HG03135 (cell line): ENCODE data around the gene TTLL5.

Source experiments
- ATAC-seq: cut with Tn5 transposase; IDR thresholded peaks from one replicate; pipeline ENCODE4 v1.9.1; 2021; ENCODE audit warnings: mild to moderate bottlenecking, moderate library complexity; ENCODE audit not compliant: unreplicated experiment

Gene TTLL5

GRCh38 chr14:75946785-75947184 is 285.7 kb downstream of the TTLL5 start:
- ATAC-seq: no peak

- ATAC-seq: no peak
Measured at GRCh38 chr14:75952489-75952888, 291.4 kb downstream of the TTLL5 start.

- no peak for ATAC-seq
Measured at GRCh38 chr14:75959031-75959430, 298.0 kb downstream of the TTLL5 start.

- ATAC-seq: peak; percentile 85
Measured at GRCh38 chr14:75960231-75960630, 299.2 kb downstream of the TTLL5 start.

GRCh38 chr14:75961662-75962061 is 300.6 kb downstream of the TTLL5 start:
- no peak for ATAC-seq

- no peak for ATAC-seq
Measured at GRCh38 chr14:75967866-75968265, 306.8 kb downstream of the TTLL5 start.

GRCh38 chr14:75968456-75968855 is 307.4 kb downstream of the TTLL5 start:
- ATAC-seq: no peak

GRCh38 chr14:75969126-75969525 is 308.1 kb downstream of the TTLL5 start:
- no peak for ATAC-seq

- ATAC-seq: no peak
Measured at GRCh38 chr14:75969891-75970290, 308.8 kb downstream of the TTLL5 start.

GRCh38 chr14:75970989-75971388 is 309.9 kb downstream of the TTLL5 start:
- no peak for ATAC-seq

- ATAC-seq: no peak
Measured at GRCh38 chr14:75971509-75971908, 310.5 kb downstream of the TTLL5 start.

- no peak for ATAC-seq
Measured at GRCh38 chr14:75972801-75973421, 311.9 kb downstream of the TTLL5 start.

- no peak for ATAC-seq
Measured at GRCh38 chr14:75976826-75977581, 316.0 kb downstream of the TTLL5 start.

- ATAC-seq: no peak
Measured at GRCh38 chr14:75977582-75977943, 316.5 kb downstream of the TTLL5 start.

- ATAC-seq: no peak
Measured at GRCh38 chr14:75978249-75978731, 317.2 kb downstream of the TTLL5 start.

GRCh38 chr14:75979071-75979571 is 318.1 kb downstream of the TTLL5 start:
- no peak for ATAC-seq

- no peak for ATAC-seq
Measured at GRCh38 chr14:75979648-75980565, 318.9 kb downstream of the TTLL5 start.

GRCh38 chr14:75980856-75981255 is 319.8 kb downstream of the TTLL5 start:
- no peak for ATAC-seq

GRCh38 chr14:75981426-75982265 is 320.6 kb downstream of the TTLL5 start, which contains the start of gene TGFB3:
Gene TGFB3, minus strand, starts transcription at chr14:75981995. Its CDS starts 1,102 bp downstream, at chr14:75980893.
- ATAC-seq: peak; percentile 43
